DMS53 treated with DMSO at 0.1 percent for 48 hours (cell line): ENCODE data around the gene TENT4B.
"Not testable (repeated sequence)": the region's sequence is repeated elsewhere in the genome, so short reads cannot be mapped to it uniquely, and the experiment has no call there.

ENCODE experiments used
- DNase-seq: peaks from one replicate; lab custom pipeline; 2025; ENCODE audit not compliant: unreplicated experiment; lab: John Stamatoyannopoulos, UW

TENT4B gene

DNA sequence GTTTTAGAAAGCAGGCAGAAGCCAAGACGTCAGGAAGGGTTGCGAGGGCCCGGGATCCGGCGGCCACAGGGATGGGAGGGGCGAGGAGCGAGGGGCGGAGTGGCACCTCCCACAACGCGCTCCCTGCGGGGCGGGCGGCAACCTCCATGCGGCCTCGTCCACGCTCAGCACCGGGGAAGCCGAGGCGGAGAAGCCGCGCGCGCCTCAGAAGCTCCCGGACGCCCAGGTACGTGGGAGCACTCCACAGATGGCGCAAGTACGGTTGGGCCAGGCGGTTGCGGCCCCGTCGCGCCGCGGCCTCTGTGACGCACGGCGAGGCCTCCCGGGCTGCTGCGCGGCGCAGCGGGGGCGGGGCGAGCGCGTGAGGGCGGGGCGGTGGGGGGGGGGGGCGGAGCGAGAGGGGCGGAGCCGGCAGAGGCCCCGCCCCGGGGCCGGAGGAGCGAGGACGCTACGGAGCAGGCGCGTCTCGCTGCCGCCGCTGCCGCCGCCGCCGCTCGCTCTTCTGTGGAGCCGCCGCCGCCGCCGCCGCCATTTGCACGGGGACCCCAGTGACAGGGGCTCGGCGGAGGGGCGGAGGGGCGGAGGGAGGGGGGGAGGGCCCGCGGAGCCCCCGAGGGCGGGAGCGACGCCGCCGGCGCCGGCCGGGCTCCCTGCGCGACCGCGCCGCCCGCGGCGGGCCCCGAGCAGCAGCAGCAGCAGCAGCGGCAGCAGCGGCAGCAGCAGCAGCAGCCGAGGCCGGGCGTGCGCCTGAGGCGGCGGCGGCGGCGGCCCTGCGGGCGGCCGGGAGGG lies at the start of gene TENT4B:
TSS of gene TENT4B (plus strand) at position 500 of the 789 bp plus-strand sequence. CDS start 316 bp downstream, outside the sequence.
- peak; percentile 52 for DNase-seq

- DNase-seq, result no peak
Observed at GRCh38 chr16:50103764-50104163, 49.3 kb upstream of the TENT4B start.

- no peak for DNase-seq
Observed at GRCh38 chr16:50114357-50115129, 38.6 kb upstream of the TENT4B start.

- no peak for DNase-seq
Observed at GRCh38 chr16:50120711-50121110, 32.4 kb upstream of the TENT4B start.

GRCh38 chr16:50121278-50121677 lies 31.8 kb upstream of the TENT4B start:
- no peak for DNase-seq

DNA sequence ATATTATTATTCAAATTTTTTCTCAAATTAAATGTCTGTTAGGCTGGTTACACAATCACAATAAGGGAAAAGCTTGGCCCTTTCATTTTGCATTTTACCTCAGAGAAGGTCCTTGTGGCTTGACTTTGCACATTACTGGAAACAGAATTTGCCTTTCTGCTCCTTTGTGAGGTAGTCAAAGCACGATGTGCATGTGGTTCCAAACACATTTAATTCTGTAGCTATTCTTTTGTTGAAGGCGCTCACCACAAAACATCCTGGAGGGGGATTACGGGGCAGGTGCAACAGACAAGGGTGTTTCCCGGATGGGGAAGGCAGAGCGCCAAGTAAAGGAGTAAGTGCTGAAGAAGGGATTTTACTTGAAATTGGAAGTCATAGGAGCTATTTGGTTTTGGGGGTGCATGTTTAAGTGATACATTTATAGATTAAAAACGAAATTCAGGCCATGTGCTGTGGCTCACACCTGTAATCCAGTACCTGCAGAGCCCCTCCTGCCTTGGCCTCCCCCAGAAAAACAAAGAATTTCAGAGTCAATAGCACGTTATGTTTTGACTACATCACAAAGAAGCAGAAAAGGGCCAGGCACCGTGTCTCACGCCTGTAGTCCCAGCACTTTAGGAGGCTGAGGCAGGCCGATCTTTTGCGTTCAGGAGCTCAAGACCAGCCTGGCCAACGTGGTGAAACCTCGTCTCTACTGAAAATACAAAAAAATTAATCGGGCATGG lies 31.2 kb upstream of the TENT4B start:
- no peak for DNase-seq

DNA sequence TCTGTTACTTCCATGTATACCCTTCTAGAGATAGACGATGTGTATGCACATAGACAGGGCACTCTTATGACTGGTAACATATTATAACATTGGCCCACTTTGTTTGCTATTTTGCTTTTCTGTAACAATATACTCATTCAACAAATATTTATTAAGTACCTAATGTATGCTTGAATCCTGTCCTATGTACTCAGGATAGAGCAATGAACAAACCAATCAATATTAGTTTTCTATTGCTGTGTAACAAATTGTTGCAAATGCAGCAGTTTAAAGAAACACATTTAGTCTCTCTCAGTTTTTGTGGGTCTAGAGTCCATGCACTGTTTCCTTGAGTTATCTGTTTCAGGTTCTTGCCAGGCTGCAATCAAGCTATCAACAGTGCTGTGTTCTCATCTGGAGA lies 29.7 kb upstream of the TENT4B start:
- no peak for DNase-seq

DNA sequence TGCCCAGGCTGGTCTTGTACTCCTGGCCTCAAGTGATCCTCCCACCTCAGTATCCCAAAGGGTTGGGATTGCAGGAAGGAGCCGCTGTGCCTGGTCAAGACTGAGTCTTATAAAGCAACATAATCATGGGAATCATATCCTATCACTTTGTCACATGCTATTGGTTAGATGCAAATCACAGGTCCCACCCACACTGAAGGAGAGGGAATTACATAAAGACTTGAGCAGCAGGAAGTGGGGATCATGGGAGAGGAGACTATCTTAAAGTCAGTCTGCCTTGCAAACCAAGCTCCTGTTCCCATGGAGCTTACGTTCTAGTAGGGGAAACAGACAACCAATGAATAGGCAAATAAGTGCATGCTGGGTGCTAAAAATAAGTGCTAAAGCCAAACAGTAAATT lies 28.3 kb upstream of the TENT4B start:
- DNase-seq, result no peak

DNA sequence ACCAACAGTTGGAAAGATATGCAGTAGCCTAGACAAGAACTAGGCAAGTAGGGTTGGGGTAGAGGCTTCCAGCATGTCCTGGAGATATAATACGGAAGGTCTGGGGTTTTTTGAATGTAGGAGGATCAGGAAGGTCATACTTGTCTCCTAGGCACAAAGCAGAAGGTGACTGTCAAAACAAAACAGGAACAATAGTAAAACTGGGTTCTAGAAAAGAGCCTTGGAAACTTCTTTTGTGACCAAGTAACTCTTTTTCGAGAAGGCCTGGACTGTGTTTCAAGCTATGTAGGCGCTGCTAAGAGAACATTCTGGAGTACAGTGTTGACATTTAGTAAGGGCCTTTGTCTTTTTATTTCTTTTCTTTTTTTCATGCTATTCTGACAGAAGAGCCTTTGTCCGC lies 26.9 kb upstream of the TENT4B start:
- DNase-seq, result no peak

DNA sequence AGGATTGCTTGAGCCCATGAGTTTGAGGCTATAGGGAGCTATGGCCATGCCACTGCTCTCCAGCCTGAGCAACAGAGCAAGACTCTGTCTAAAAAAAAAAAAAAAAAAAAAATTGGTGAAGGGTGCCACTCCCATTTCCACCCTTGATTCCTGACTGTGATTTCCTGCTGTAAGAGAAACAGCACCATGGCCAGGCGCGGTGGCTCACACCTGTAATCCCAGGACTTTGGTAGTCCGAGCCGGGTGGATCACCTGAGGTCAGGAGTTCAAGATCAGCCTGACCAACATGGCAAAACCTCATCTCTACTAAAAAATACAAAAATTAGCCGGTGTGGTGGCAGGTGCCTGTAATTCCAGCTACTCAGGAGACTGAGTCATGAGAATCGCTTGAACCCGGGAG lies 20.5 kb upstream of the TENT4B start:
- not testable (repeated sequence) for DNase-seq

- DNase-seq, result no peak
Observed at GRCh38 chr16:50133214-50133613, 19.9 kb upstream of the TENT4B start.

- no peak for DNase-seq
Observed at GRCh38 chr16:50136399-50136798, 16.7 kb upstream of the TENT4B start.

GRCh38 chr16:50137268-50137667 lies 15.8 kb upstream of the TENT4B start:
- DNase-seq, result no peak

- no peak for DNase-seq
Observed at GRCh38 chr16:50139580-50139979, 13.5 kb upstream of the TENT4B start.

- no peak for DNase-seq
Observed at GRCh38 chr16:50144211-50144610, 8.9 kb upstream of the TENT4B start.

- no peak for DNase-seq
Observed at GRCh38 chr16:50146479-50147435, 6.3 kb upstream of the TENT4B start.

DNA sequence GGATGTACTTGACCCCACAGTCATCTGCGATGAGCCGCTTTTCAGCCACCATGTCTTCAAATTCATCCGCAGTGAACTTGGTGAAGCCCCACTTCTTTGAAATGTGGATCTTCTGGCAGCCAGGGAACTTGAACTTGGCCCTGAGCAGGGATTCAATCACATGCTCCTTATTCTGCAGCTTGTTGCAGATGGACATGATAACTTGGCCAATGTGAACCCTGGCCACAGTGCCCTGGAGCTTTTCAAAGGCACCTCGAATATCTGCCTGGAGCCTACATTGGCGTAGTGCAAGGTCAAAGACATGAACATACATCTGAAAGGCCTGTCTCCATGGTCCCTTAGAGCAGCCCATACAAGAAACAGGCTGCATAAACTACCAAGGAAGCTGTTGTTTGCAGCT lies 1.8 kb upstream of the TENT4B start:
- no peak for DNase-seq

GRCh38 chr16:50151756-50152155 lies 1.4 kb upstream of the TENT4B start:
- no peak for DNase-seq

DNA sequence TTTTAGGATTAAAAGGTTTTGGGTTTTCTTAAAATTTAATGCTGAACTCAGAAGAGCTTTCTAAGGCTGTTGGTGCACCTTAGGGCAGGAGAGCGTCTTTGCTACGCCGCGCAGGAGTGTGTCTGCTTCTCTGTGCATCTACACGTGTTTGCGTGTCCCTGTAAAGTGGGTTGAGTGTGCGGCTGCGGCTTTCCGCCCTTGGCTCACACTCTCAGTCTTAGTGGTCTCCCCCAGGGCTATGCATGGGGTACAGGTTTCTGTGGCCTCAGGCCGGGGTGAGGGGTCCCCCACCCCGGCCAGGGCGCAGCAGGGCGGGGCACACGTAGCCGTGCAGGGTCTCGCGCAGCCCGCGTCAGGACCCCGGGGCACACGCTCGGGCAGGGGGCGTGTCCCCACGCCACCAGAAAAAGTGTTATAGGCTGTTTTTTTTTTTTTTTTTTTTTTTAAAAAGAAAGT lies 727 bp upstream of the TENT4B start:
- no peak for DNase-seq

DNA sequence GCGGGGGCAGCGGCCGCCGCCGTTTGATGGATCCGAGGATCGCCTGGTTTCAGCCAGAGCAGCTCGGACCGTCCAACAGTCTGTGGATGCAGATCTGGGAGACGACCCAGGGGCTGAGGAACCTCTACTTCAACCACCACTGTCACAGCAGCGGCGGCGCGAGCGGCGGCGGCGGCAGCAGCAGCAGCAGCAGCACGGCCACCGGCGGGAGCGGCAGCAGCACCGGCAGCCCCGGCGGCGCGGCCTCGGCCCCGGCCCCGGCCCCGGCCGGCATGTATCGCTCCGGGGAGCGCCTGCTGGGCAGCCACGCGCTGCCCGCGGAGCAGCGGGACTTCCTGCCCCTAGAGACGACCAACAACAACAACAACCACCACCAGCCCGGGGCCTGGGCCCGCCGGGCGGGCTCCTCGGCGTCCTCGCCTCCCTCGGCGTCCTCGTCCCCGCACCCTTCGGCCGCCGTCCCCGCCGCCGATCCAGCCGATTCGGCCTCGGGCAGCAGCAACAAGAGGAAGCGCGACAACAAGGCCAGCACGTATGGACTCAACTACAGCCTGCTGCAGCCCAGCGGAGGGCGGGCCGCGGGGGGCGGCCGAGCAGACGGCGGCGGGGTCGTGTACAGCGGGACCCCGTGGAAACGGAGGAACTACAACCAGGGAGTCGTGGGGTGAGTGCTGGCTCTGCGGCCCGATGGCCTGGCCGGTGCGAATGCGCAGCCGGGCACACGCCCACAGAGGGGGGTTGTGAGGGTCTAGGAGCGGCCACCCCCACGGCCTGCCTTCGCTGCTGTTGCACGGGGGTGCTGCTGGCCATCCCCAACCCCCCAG lies 702 bp downstream of the TENT4B start:
- no peak for DNase-seq
